K562 (cell line): ENCODE results near the gene DEFB113. TPM values are rescaled to one million over a fixed set of nuclear protein-coding genes. Genes with fewer than 3 reads are reported as not detected.

ENCODE experiments used
- ATF7 ChIP-seq: fragments of 450-650 bp; IDR thresholded peaks from 2 replicates; pipeline ENCODE4 v1.7.1; 2014; ENCODE audit warnings: mild to moderate bottlenecking, moderate library complexity
- GTF2B ChIP-seq: IDR thresholded peaks from 2 replicates; pipeline ENCODE4 v1.6.1; 2011; ENCODE audit not compliant: insufficient read length; ENCODE audit errors: extremely low read depth
- NFYB ChIP-seq: IDR thresholded peaks from 2 replicates; pipeline ENCODE4 v1.6.1; 2011; ENCODE audit warnings: mild to moderate bottlenecking, moderate library complexity; ENCODE audit not compliant: insufficient read length; ENCODE audit errors: extremely low read depth
- SAFB ChIP-seq: fragments of 200-400 bp; formaldehyde crosslinking; IDR thresholded peaks from 2 replicates; pipeline ENCODE4 v1.6.1; 2017; ENCODE audit warnings: low read depth, low read length, borderline replicate concordance
- SETDB1 ChIP-seq: IDR thresholded peaks from one replicate; pipeline ENCODE4 v1.6.1; 2012; ENCODE audit warnings: low read length, control low read depth, inconsistent platforms
- SRF ChIP-seq, 2 experiments: fragments of 250-450, 450-650 bp in 1 of 2; sonication (Bioruptor Pico) in 1 of 2; sonication (generic) in 1 of 2; formaldehyde crosslinking; IDR thresholded peaks; 2 replicates each; pipeline versions ENCODE4 v1.5.0 to v1.5.1; 2020 to 2022; ENCODE audit warnings: mild to moderate bottlenecking in 1 of 2, missing genetic modification reagents in 1 of 2
- TSC22D4 ChIP-seq: fragments of 450-650 bp; IDR thresholded peaks from 2 replicates; pipeline ENCODE4 v1.6.1; 2016; ENCODE audit warnings: missing genetic modification characterization, missing biosample characterization, control low read depth
- ZNF318 ChIP-seq, 2 experiments: fragments of 450-650 bp; IDR thresholded peaks; 2 replicates each; pipeline ENCODE4 v1.6.1; 2016; ENCODE audit warnings: mild to moderate bottlenecking in 2 of 2, borderline replicate concordance in 1 of 2, low read depth in 1 of 2, moderate library complexity in 1 of 2
- polyA plus RNA-seq, 8 experiments: library from polyadenylated mRNA; depleted of rRNA in 4 of 8; stranded (reverse) in 5 of 8; unstranded in 3 of 8; fragments of >200 nt; fragmentation: Nextera tagmentation in 2 of 8; fragmentation: Illumina TruSeq in 1 of 8; extraction: Ambion mirVana in 2 of 8; extraction: Trizol in 1 of 8; gene quantifications; 2 replicates each; pipeline versions ENCODE4 v1.2.1 to v1.2.3, GENCODE V29; 2011 to 2014; ENCODE audit warnings: inconsistent platforms in 1 of 8, missing spikeins in 1 of 8
- total RNA-seq, 7 experiments: library from RNA; depleted of rRNA in 6 of 7; stranded (reverse); fragments of >200 nt in 6 of 7; fragmentation: Illumina TruSeq in 2 of 7; extraction: Trizol in 2 of 7; gene quantifications; 2 replicates each; pipeline versions ENCODE4 v1.2.1 to v1.2.3, GENCODE V29; 2011 to 2021; ENCODE audit warnings: low replicate concordance in 1 of 7
- TF ChIP-seq, protein P1 (sequence below): fragments of 250-450 bp; sonication (Bioruptor Pico); IDR thresholded peaks from 2 replicates; pipeline ENCODE4 v1.8.0; 2022; ENCODE audit warnings: moderate library complexity, mild to moderate bottlenecking, inconsistent platforms

DEFB113 gene
- total and polyA plus RNA-seq, 9 of the 15 experiments (the other 6 are each of a cell fraction or from before 2014, with no cell fraction given) = not detected

- TF ChIP-seq, protein P1, sequence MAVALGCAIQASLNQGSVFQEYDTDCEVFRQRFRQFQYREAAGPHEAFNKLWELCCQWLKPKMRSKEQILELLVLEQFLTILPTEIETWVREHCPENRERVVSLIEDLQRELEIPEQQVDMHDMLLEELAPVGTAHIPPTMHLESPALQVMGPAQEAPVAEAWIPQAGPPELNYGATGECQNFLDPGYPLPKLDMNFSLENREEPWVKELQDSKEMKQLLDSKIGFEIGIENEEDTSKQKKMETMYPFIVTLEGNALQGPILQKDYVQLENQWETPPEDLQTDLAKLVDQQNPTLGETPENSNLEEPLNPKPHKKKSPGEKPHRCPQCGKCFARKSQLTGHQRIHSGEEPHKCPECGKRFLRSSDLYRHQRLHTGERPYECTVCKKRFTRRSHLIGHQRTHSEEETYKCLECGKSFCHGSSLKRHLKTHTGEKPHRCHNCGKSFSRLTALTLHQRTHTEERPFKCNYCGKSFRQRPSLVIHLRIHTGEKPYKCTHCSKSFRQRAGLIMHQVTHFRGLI (CRISPR knock-in tag) = no peak
- TF ChIP-seq NFYB = no peak
- no peak; the same call in none of the 2 replicates for TF ChIP-seq ATF7
- TF ChIP-seq ZNF318 (IDR thresholded peaks at IDR 0.05; ENCODE audit: borderline replicate concordance in 1 of 2, low read depth in 1 of 2) = no peak; a peak in 1 of 4 replicates
- TF ChIP-seq SRF (CRISPR knock-in tag; IDR thresholded peaks at IDR 0.05) = no peak
- no peak for TF ChIP-seq TSC22D4 (tag)
- no peak for TF ChIP-seq SAFB
- no peak for TF ChIP-seq SETDB1
- no peak for TF ChIP-seq GTF2B
Measured at GRCh38 chr6:49939993-49940498, 29.4 kb downstream of the DEFB113 start (continued).
